ENCODE measurements around the gene FAM114A1.

DNA sequence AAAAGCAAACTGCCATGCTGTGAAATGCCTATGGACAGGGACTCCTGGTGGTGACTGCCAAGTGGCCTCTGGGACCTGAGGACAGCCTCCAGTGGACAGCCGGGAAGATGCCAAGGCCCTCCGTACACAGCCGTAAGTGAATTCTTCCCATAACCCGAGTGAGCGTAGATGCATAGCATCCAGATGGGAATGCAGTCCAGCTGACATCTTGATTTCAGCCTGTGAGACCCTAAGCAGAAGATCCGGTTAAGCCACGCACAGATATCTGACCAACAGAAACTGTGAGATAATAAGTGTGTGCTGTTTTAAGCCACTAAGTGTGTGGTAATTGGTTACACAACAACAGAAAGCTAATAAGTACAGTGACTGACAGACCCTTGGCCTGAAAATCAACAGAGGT lies 108.7 kb downstream of the FAM114A1 start:
- TF ChIP-seq, protein P1, sequence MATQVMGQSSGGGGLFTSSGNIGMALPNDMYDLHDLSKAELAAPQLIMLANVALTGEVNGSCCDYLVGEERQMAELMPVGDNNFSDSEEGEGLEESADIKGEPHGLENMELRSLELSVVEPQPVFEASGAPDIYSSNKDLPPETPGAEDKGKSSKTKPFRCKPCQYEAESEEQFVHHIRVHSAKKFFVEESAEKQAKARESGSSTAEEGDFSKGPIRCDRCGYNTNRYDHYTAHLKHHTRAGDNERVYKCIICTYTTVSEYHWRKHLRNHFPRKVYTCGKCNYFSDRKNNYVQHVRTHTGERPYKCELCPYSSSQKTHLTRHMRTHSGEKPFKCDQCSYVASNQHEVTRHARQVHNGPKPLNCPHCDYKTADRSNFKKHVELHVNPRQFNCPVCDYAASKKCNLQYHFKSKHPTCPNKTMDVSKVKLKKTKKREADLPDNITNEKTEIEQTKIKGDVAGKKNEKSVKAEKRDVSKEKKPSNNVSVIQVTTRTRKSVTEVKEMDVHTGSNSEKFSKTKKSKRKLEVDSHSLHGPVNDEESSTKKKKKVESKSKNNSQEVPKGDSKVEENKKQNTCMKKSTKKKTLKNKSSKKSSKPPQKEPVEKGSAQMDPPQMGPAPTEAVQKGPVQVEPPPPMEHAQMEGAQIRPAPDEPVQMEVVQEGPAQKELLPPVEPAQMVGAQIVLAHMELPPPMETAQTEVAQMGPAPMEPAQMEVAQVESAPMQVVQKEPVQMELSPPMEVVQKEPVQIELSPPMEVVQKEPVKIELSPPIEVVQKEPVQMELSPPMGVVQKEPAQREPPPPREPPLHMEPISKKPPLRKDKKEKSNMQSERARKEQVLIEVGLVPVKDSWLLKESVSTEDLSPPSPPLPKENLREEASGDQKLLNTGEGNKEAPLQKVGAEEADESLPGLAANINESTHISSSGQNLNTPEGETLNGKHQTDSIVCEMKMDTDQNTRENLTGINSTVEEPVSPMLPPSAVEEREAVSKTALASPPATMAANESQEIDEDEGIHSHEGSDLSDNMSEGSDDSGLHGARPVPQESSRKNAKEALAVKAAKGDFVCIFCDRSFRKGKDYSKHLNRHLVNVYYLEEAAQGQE (IDR thresholded peaks at IDR 0.05) = no peak
- TF ChIP-seq, protein P2, sequence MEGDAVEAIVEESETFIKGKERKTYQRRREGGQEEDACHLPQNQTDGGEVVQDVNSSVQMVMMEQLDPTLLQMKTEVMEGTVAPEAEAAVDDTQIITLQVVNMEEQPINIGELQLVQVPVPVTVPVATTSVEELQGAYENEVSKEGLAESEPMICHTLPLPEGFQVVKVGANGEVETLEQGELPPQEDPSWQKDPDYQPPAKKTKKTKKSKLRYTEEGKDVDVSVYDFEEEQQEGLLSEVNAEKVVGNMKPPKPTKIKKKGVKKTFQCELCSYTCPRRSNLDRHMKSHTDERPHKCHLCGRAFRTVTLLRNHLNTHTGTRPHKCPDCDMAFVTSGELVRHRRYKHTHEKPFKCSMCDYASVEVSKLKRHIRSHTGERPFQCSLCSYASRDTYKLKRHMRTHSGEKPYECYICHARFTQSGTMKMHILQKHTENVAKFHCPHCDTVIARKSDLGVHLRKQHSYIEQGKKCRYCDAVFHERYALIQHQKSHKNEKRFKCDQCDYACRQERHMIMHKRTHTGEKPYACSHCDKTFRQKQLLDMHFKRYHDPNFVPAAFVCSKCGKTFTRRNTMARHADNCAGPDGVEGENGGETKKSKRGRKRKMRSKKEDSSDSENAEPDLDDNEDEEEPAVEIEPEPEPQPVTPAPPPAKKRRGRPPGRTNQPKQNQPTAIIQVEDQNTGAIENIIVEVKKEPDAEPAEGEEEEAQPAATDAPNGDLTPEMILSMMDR (IDR thresholded peaks at IDR 0.05) = no peak
- TF ChIP-seq POLR2A (IDR thresholded peaks at IDR 0.05; ENCODE audit: low read length) (no peak), CBX2 (IDR thresholded peaks at IDR 0.05; ENCODE audit: borderline replicate concordance, low read depth) (no peak)
